HCT116 (cell line): ENCODE data around the gene TBRG4. TPM values are rescaled to one million over a fixed set of nuclear protein-coding genes. Genes with fewer than 3 reads are reported as not detected.

Experiments
- ATAC-seq: fragments of 200-7000 bp; cut with Tn5 transposase; 2 replicates; pipeline ENCODE4 v1.9.1; 2020; ENCODE audit warnings: mild to moderate bottlenecking, moderate library complexity
- BruUV-seq: library from RNA; stranded (reverse); fragments of 400-500 nt; replicated peaks from 2 replicates; lab custom pipeline; 2021; lab: Mats Ljungman, UMichigan
- CTCF ChIA-PET: fragments of 300-600 bp; sonication (Branson Sonifier 250); formaldehyde crosslinking; loops from one replicate; lab custom pipeline; 2021; ENCODE audit warnings: antibody characterized with exemption; lab: Charles Lee
- POLR2A ChIA-PET: fragments of 300-600, 350-600 bp; sonication (Branson Sonifier 250); formaldehyde crosslinking; loops from one replicate; lab custom pipeline; 2021; ENCODE audit warnings: antibody characterized with exemption; lab: Charles Lee
- RAD21 ChIA-PET, 2 experiments: fragments of 300-600 bp; sonication (Branson Sonifier 250); formaldehyde crosslinking; loops; one replicate each; lab custom pipeline; 2023; ENCODE audit warnings: low total read pairs in 2 of 2; ENCODE audit not compliant: uncharacterized antibody in 2 of 2, unreplicated experiment in 2 of 2, low non-redundant PET in 1 of 2; lab: Charles Lee
- DNase-seq: peaks from one replicate; pipeline ENCODE4 v3.0.0-alpha.2; 2010; ENCODE audit warnings: low read depth, low spot score
- H2AFZ ChIP-seq: fragments of 200-600 bp; shearing (Covaris generic), sonication (generic); 2 replicates; pipeline ENCODE4 v1.6.1; 2017; ENCODE audit warnings: low read depth, mixed run types, mixed read lengths, antibody characterized with exemption, low read length; ENCODE audit not compliant: poor library complexity, severe bottlenecking
- H3K27ac ChIP-seq: 2 replicates; pipeline ENCODE4 v1.5.1; 2012; ENCODE audit warnings: low read depth, low read length
- H3K27me3 ChIP-seq: fragments of 200-600 bp; sonication (generic); 2 replicates; pipeline ENCODE4 v1.6.1; 2016; ENCODE audit warnings: mixed run types, low read length, mixed read lengths; ENCODE audit not compliant: insufficient read depth
- H3K36me3 ChIP-seq, 2 experiments: fragments of 200-500 bp in 1 of 2; fragments of 200-600 bp in 1 of 2; sonication (Bioruptor generic) in 1 of 2; sonication (generic) in 1 of 2; 2 replicates each; pipeline versions ENCODE4 v1.5.1 to v1.6.1; 2014 to 2016; ENCODE audit warnings: low read length in 2 of 2, inconsistent platforms in 1 of 2, mixed read lengths in 1 of 2, mixed run types in 1 of 2; ENCODE audit not compliant: insufficient read depth in 2 of 2, control insufficient read depth in 1 of 2
- H3K4me1 ChIP-seq, 2 experiments: fragments of 200-600 bp in 1 of 2; sonication (generic) in 1 of 2; 2 replicates each; pipeline versions ENCODE4 v1.5.1 to v1.6.1; 2012 to 2017; ENCODE audit warnings: low read length in 2 of 2, inconsistent platforms in 1 of 2, mild to moderate bottlenecking in 1 of 2, mixed read lengths in 1 of 2, mixed run types in 1 of 2, moderate library complexity in 1 of 2; ENCODE audit not compliant: insufficient read depth in 2 of 2, control insufficient read depth in 1 of 2
- H3K4me2 ChIP-seq: fragments of 200-600 bp; sonication (generic); 2 replicates; pipeline ENCODE4 v1.6.1; 2017; ENCODE audit warnings: mixed run types, low read length, mixed read lengths
- H3K4me3 ChIP-seq, 2 experiments: fragments of 200-600 bp in 1 of 2; sonication (generic) in 1 of 2; replicated peaks in 1 of 2; 2 replicates each; pipeline ENCODE4 v1.5.1; 2011 to 2016; ENCODE audit warnings: low read length in 2 of 2, control low read depth in 1 of 2, low read depth in 1 of 2, mild to moderate bottlenecking in 1 of 2, mixed read lengths in 1 of 2, mixed run types in 1 of 2
- H3K79me2 ChIP-seq: fragments of 200-600 bp; sonication (generic); 2 replicates; pipeline ENCODE4 v1.6.1; 2017; ENCODE audit warnings: mild to moderate bottlenecking, mixed run types, low read length, moderate library complexity, mixed read lengths; ENCODE audit not compliant: insufficient read depth
- H3K9ac ChIP-seq: fragments of 200-600 bp; sonication (generic); 2 replicates; pipeline ENCODE4 v1.6.1; 2016; ENCODE audit warnings: low read length, mixed read lengths
- H3K9me2 ChIP-seq: fragments of 200-600 bp; sonication (generic), shearing (Covaris generic); 2 replicates; pipeline ENCODE4 v1.6.1; 2017; ENCODE audit warnings: mixed run types, mild to moderate bottlenecking, moderate library complexity; ENCODE audit not compliant: insufficient read depth
- H3K9me3 ChIP-seq, 2 experiments: fragments of 200-500 bp in 1 of 2; fragments of 200-600 bp in 1 of 2; sonication (Bioruptor generic) in 1 of 2; sonication (generic) in 1 of 2; 2 replicates each; pipeline ENCODE4 v1.6.1; 2014 to 2017; ENCODE audit warnings: low read length in 2 of 2, mixed read lengths in 2 of 2, inconsistent platforms in 1 of 2, low read depth in 1 of 2, mild to moderate bottlenecking in 1 of 2, mixed run types in 1 of 2, moderate library complexity in 1 of 2; ENCODE audit not compliant: control insufficient read depth in 1 of 2, insufficient read depth in 1 of 2
- H4K20me1 ChIP-seq: fragments of 200-600 bp; sonication (generic), shearing (Covaris generic); 2 replicates; pipeline ENCODE4 v1.6.1; 2017; ENCODE audit warnings: mixed run types, mild to moderate bottlenecking, moderate library complexity; ENCODE audit not compliant: insufficient read depth
- ATF3 ChIP-seq: IDR thresholded peaks from 2 replicates; pipeline ENCODE4 v1.6.1; 2012
- CBX3 ChIP-seq: IDR thresholded peaks from 2 replicates; pipeline ENCODE4 v1.6.1; 2012; ENCODE audit warnings: low read depth
- CTCF ChIP-seq, 3 experiments: fragments of 200-600 bp in 1 of 3; sonication (generic) in 1 of 3; IDR thresholded peaks in 2 of 3; conservative IDR thresholded peaks in 1 of 3; 2 replicates each; pipeline ENCODE4 v1.5.1; 2012 to 2017; ENCODE audit warnings: low read depth in 2 of 3, low read length in 2 of 3, antibody characterized with exemption in 1 of 3, borderline replicate concordance in 1 of 3, control low read depth in 1 of 3, mild to moderate bottlenecking in 1 of 3, mixed read lengths in 1 of 3, mixed run types in 1 of 3, moderate library complexity in 1 of 3; ENCODE audit not compliant: insufficient read depth in 1 of 3
- EZH2 ChIP-seq: fragments of 200-600 bp; sonication (generic); IDR thresholded peaks from 2 replicates; pipeline ENCODE4 v1.6.1; 2017; ENCODE audit warnings: antibody characterized with exemption, mixed run types
- EZH2phosphoT487 ChIP-seq: fragments of 200-600 bp; IDR thresholded peaks from 2 replicates; pipeline ENCODE4 v1.6.1; 2018; ENCODE audit warnings: antibody characterized with exemption, borderline replicate concordance
- FOSL1 ChIP-seq: IDR thresholded peaks from 2 replicates; pipeline ENCODE4 v1.6.1; 2012; ENCODE audit warnings: low read depth
- JUND ChIP-seq: IDR thresholded peaks from 2 replicates; pipeline ENCODE4 v1.6.1; 2012
- MAX ChIP-seq: IDR thresholded peaks from 2 replicates; pipeline ENCODE4 v1.6.1; 2012
- POLR2A ChIP-seq: IDR thresholded peaks from 2 replicates; pipeline ENCODE4 v1.7.0; 2011; ENCODE audit warnings: borderline replicate concordance; ENCODE audit not compliant: insufficient read depth, insufficient read length; ENCODE audit errors: extremely low read depth
- SIN3A ChIP-seq: IDR thresholded peaks from 2 replicates; pipeline ENCODE4 v1.6.1; 2012; ENCODE audit warnings: low read depth
- SP1 ChIP-seq: IDR thresholded peaks from 2 replicates; pipeline ENCODE4 v1.6.1; 2012; ENCODE audit warnings: low read depth
- TCF7L2 ChIP-seq: IDR thresholded peaks from 2 replicates; pipeline ENCODE4 v1.7.0; 2011; ENCODE audit warnings: borderline replicate concordance, inconsistent platforms; ENCODE audit not compliant: insufficient read depth, insufficient read length; ENCODE audit errors: extremely low read depth
- YY1 ChIP-seq: IDR thresholded peaks from 2 replicates; pipeline ENCODE4 v1.6.1; 2011; ENCODE audit warnings: low read length, low read depth, moderate library complexity, mild to moderate bottlenecking; ENCODE audit not compliant: insufficient replicate concordance; ENCODE audit errors: extremely low read depth
- ZBTB33 ChIP-seq: IDR thresholded peaks from 2 replicates; pipeline ENCODE4 v1.6.1; 2011; ENCODE audit warnings: mild to moderate bottlenecking, low read length, moderate library complexity; ENCODE audit not compliant: insufficient replicate concordance; ENCODE audit errors: extremely low read depth
- intact Hi-C: fragments of 100-400 bp; cut with micrococcal nuclease; formaldehyde crosslinking; loops from 2 replicates; pipeline ENCODE4 v1.10.0; 2022
- total RNA-seq: library from RNA; stranded (reverse); gene quantifications from one replicate; pipeline ENCODE4 v1.2.1, GENCODE V29; 2021; ENCODE audit not compliant: unreplicated experiment

TBRG4 gene
- total RNA-seq, 1 experiment from 2014 or later, result 136 TPM

GRCh38 chr7:45106820-45107219 lies 4.7 kb downstream of the TBRG4 start:
- DNase-seq, result no peak
- RAD21 ChIA-PET, result no interaction called here
- H4K20me1 ChIP-seq, result peaks cover 13% of the 10 kb centered on the region
- H3K9me2 ChIP-seq, result no peaks in the 10 kb centered on the region
- H3K4me2 ChIP-seq, result no peak overlapping the region
- H3K36me3 ChIP-seq, result peaks cover 69 to 77% of the 10 kb centered on the region in 2 experiments
- no peak overlapping the region for H2AFZ ChIP-seq
- no peak for ATAC-seq
- TF ChIP-seq CBX3 (no peak), YY1 (no peak), JUND (no peak), EZH2 (no peak), ZBTB33 (no peak), EZH2phosphoT487 (no peak), FOSL1 (no peak), ATF3 (no peak), MAX (no peak), POLR2A (no peak), SP1 (no peak), TCF7L2 (no peak), SIN3A (no peak), CTCF (IDR thresholded peaks at IDR 0.05 in 2 of 3, conservative IDR thresholded peaks at IDR 0.05 in 1 of 3; ENCODE audit: borderline replicate concordance in 1 of 3, insufficient read depth in 1 of 3, low read depth in 2 of 3, low read length in 2 of 3) (no peak)
- no peaks in the 10 kb centered on the region for H3K9me3 ChIP-seq
- intact Hi-C loops, result no loop called here
- CTCF ChIA-PET, result no interaction called here
- POLR2A ChIA-PET, result no interaction called here
- no peak overlapping the region for H3K4me3 ChIP-seq
- no peak overlapping the region for H3K9ac ChIP-seq
- H3K79me2 ChIP-seq, result peaks cover 89% of the 10 kb centered on the region
- BruUV-seq, result no TSS peak
- H3K27ac ChIP-seq, result no peak overlapping the region
- H3K4me1 ChIP-seq, result peaks cover 5% of the 10 kb centered on the region in 2 experiments
- H3K27me3 ChIP-seq, result no peaks in the 10 kb centered on the region
